HEK293 (cell line): ENCODE data around the gene HTR1B.

Experiments
- CTCF ChIP-seq: fragments of 450-650 bp; formaldehyde crosslinking; IDR thresholded peaks from 2 replicates; pipeline ENCODE4 v1.5.1; 2016; ENCODE audit warnings: missing biosample characterization, missing genetic modification characterization
- MEIS1 ChIP-seq: sonication (generic); formaldehyde crosslinking; IDR thresholded peaks from 2 replicates; pipeline ENCODE4 v1.8.1; 2022; ENCODE audit warnings: missing genetic modification reagents, mild to moderate bottlenecking, borderline replicate concordance
- SCRT2 ChIP-seq: fragments of 450-650 bp; formaldehyde crosslinking; IDR thresholded peaks from 2 replicates; pipeline ENCODE4 v1.5.1; 2016; ENCODE audit warnings: missing biosample characterization, missing genetic modification characterization
- TCF7L2 ChIP-seq: IDR thresholded peaks from 2 replicates; pipeline ENCODE4 v1.6.1; 2011; ENCODE audit warnings: low read depth, mild to moderate bottlenecking, inconsistent platforms, low read length, moderate library complexity, borderline replicate concordance
- YY2 ChIP-seq: fragments of 450-650 bp; formaldehyde crosslinking; IDR thresholded peaks from 2 replicates; pipeline ENCODE4 v1.5.1; 2016; ENCODE audit warnings: missing biosample characterization, missing genetic modification characterization
- ZBTB10 ChIP-seq: fragments of 450-650 bp; formaldehyde crosslinking; IDR thresholded peaks from 2 replicates; pipeline ENCODE4 v1.5.1; 2016; ENCODE audit warnings: missing biosample characterization, missing genetic modification characterization
- ZBTB48 ChIP-seq: fragments of 450-650 bp; formaldehyde crosslinking; IDR thresholded peaks from 2 replicates; pipeline ENCODE4 v1.5.1; 2016; ENCODE audit warnings: missing biosample characterization, missing genetic modification characterization
- ZFP41 ChIP-seq: fragments of 450-650 bp; formaldehyde crosslinking; IDR thresholded peaks from 2 replicates; pipeline ENCODE4 v1.5.1; 2016; ENCODE audit warnings: missing biosample characterization, missing genetic modification characterization, borderline replicate concordance
- ZNF132 ChIP-seq: fragments of 450-650 bp; formaldehyde crosslinking; IDR thresholded peaks from 2 replicates; pipeline ENCODE4 v1.5.1; 2017; ENCODE audit warnings: missing biosample characterization, missing genetic modification characterization, borderline replicate concordance
- ZNF133 ChIP-seq: fragments of 450-650 bp; formaldehyde crosslinking; IDR thresholded peaks from 2 replicates; pipeline ENCODE4 v1.5.1; 2016; ENCODE audit warnings: missing biosample characterization, missing genetic modification characterization
- ZNF23 ChIP-seq: fragments of 450-650 bp; formaldehyde crosslinking; IDR thresholded peaks from 2 replicates; pipeline ENCODE4 v1.5.1; 2016; ENCODE audit warnings: missing biosample characterization, missing genetic modification characterization, borderline replicate concordance
- ZNF404 ChIP-seq: fragments of 450-650 bp; formaldehyde crosslinking; IDR thresholded peaks from 2 replicates; pipeline ENCODE4 v1.5.1; 2017; ENCODE audit warnings: missing biosample characterization, missing genetic modification characterization
- ZNF423 ChIP-seq: fragments of 450-650 bp; formaldehyde crosslinking; IDR thresholded peaks from 2 replicates; pipeline ENCODE4 v1.5.1; 2016; ENCODE audit warnings: missing biosample characterization, missing genetic modification characterization
- ZNF426 ChIP-seq: fragments of 450-650 bp; formaldehyde crosslinking; IDR thresholded peaks from 2 replicates; pipeline ENCODE4 v1.5.1; 2017; ENCODE audit warnings: missing biosample characterization, missing genetic modification characterization, mild to moderate bottlenecking, inconsistent platforms, moderate library complexity
- ZNF48 ChIP-seq: fragments of 450-650 bp; formaldehyde crosslinking; IDR thresholded peaks from 2 replicates; pipeline ENCODE4 v1.5.1; 2016; ENCODE audit warnings: missing biosample characterization, missing genetic modification characterization
- ZNF501 ChIP-seq: fragments of 450-650 bp; formaldehyde crosslinking; IDR thresholded peaks from 2 replicates; pipeline ENCODE4 v1.5.1; 2016; ENCODE audit warnings: missing biosample characterization, missing genetic modification characterization
- ZNF548 ChIP-seq: fragments of 450-650 bp; formaldehyde crosslinking; IDR thresholded peaks from 2 replicates; pipeline ENCODE4 v1.5.1; 2016; ENCODE audit warnings: missing biosample characterization, missing genetic modification characterization
- ZNF560 ChIP-seq: fragments of 450-650 bp; formaldehyde crosslinking; IDR thresholded peaks from 2 replicates; pipeline ENCODE4 v1.5.1; 2017; ENCODE audit warnings: missing biosample characterization, missing genetic modification characterization, borderline replicate concordance
- ZNF596 ChIP-seq: fragments of 450-650 bp; IDR thresholded peaks from 2 replicates; pipeline ENCODE4 v1.5.0; 2018; ENCODE audit warnings: missing biosample characterization, mild to moderate bottlenecking, missing genetic modification characterization, moderate library complexity
- ZNF626 ChIP-seq: fragments of 450-650 bp; sonication (Bioruptor Pico); formaldehyde crosslinking; IDR thresholded peaks from 2 replicates; pipeline ENCODE4 v1.5.1; 2018; ENCODE audit warnings: missing biosample characterization, missing genetic modification characterization, inconsistent platforms
- ZNF639 ChIP-seq: fragments of 450-650 bp; formaldehyde crosslinking; IDR thresholded peaks from 2 replicates; pipeline ENCODE4 v1.5.1; 2016; ENCODE audit warnings: missing biosample characterization, missing genetic modification characterization
- ZNF645 ChIP-seq: fragments of 450-650 bp; formaldehyde crosslinking; IDR thresholded peaks from 2 replicates; pipeline ENCODE4; 2016; ENCODE audit warnings: missing biosample characterization, missing genetic modification characterization
- ZNF670 ChIP-seq: fragments of 450-650 bp; formaldehyde crosslinking; IDR thresholded peaks from 2 replicates; pipeline ENCODE4 v1.5.1; 2016; ENCODE audit warnings: missing biosample characterization, missing genetic modification characterization, low read depth
- ZNF707 ChIP-seq: fragments of 450-650 bp; formaldehyde crosslinking; IDR thresholded peaks from 2 replicates; pipeline ENCODE4 v1.5.1; 2016; ENCODE audit warnings: missing biosample characterization, missing genetic modification characterization
- ZNF768 ChIP-seq: fragments of 450-650 bp; formaldehyde crosslinking; IDR thresholded peaks from 2 replicates; pipeline ENCODE4 v1.5.1; 2018; ENCODE audit warnings: missing biosample characterization, mild to moderate bottlenecking, missing genetic modification characterization
- TF ChIP-seq, protein P1 (sequence below): fragments of 450-650 bp; formaldehyde crosslinking; IDR thresholded peaks from 2 replicates; pipeline ENCODE4 v1.5.1; 2016; ENCODE audit warnings: missing biosample characterization, missing genetic modification characterization
- TF ChIP-seq, protein P2 (sequence below): fragments of 450-650 bp; formaldehyde crosslinking; IDR thresholded peaks from 2 replicates; pipeline ENCODE4 v1.5.1; 2017; ENCODE audit warnings: missing biosample characterization, missing genetic modification characterization
- TF ChIP-seq, protein P3 (sequence below): fragments of 450-650 bp; IDR thresholded peaks from 2 replicates; pipeline ENCODE4 v1.5.1; 2018; ENCODE audit warnings: missing biosample characterization, missing genetic modification characterization

HTR1B gene

GRCh38 chr6:77462359-77463307, 658 bp downstream of the HTR1B start (continued):
- no peak for TF ChIP-seq ZNF596 (tag by site-specific recombination)
- TF ChIP-seq ZNF404 (tag by site-specific recombination), result no peak
- no peak for TF ChIP-seq ZNF707 (tag by site-specific recombination)
- no peak for TF ChIP-seq ZNF133
- TF ChIP-seq ZNF23 (tag by site-specific recombination), result no peak
- TF ChIP-seq SCRT2 (tag by site-specific recombination), result peak; percentile 98
- TF ChIP-seq, protein P1, sequence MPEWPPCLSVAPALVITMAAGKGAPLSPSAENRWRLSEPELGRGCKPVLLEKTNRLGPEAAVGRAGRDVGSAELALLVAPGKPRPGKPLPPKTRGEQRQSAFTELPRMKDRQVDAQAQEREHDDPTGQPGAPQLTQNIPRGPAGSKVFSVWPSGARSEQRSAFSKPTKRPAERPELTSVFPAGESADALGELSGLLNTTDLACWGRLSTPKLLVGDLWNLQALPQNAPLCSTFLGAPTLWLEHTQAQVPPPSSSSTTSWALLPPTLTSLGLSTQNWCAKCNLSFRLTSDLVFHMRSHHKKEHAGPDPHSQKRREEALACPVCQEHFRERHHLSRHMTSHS (tag by site-specific recombination), result no peak
- no peak for TF ChIP-seq ZNF626 (tag by site-specific recombination)
- no peak for TF ChIP-seq ZNF48 (tag by site-specific recombination)
- TF ChIP-seq CTCF (tag by site-specific recombination), result peak; percentile 49
- TF ChIP-seq ZNF639 (tag by site-specific recombination), result no peak
- no peak for TF ChIP-seq MEIS1 (CRISPR knock-in tag)
- TF ChIP-seq ZNF768 (tag by site-specific recombination), result no peak
- no peak for TF ChIP-seq YY2 (tag by site-specific recombination)
- TF ChIP-seq TCF7L2, result no peak
- TF ChIP-seq ZBTB10 (tag by site-specific recombination), result no peak
- no peak for TF ChIP-seq ZFP41 (tag by site-specific recombination)
- no peak for TF ChIP-seq ZNF426 (tag by site-specific recombination)
- peak; percentile 92 for TF ChIP-seq ZBTB48 (tag by site-specific recombination)
- no peak for TF ChIP-seq ZNF501 (tag by site-specific recombination)
- TF ChIP-seq, protein P2, sequence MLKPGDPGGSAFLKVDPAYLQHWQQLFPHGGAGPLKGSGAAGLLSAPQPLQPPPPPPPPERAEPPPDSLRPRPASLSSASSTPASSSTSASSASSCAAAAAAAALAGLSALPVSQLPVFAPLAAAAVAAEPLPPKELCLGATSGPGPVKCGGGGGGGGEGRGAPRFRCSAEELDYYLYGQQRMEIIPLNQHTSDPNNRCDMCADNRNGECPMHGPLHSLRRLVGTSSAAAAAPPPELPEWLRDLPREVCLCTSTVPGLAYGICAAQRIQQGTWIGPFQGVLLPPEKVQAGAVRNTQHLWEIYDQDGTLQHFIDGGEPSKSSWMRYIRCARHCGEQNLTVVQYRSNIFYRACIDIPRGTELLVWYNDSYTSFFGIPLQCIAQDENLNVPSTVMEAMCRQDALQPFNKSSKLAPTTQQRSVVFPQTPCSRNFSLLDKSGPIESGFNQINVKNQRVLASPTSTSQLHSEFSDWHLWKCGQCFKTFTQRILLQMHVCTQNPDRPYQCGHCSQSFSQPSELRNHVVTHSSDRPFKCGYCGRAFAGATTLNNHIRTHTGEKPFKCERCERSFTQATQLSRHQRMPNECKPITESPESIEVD (tag by site-specific recombination), result no peak
- TF ChIP-seq, protein P3, sequence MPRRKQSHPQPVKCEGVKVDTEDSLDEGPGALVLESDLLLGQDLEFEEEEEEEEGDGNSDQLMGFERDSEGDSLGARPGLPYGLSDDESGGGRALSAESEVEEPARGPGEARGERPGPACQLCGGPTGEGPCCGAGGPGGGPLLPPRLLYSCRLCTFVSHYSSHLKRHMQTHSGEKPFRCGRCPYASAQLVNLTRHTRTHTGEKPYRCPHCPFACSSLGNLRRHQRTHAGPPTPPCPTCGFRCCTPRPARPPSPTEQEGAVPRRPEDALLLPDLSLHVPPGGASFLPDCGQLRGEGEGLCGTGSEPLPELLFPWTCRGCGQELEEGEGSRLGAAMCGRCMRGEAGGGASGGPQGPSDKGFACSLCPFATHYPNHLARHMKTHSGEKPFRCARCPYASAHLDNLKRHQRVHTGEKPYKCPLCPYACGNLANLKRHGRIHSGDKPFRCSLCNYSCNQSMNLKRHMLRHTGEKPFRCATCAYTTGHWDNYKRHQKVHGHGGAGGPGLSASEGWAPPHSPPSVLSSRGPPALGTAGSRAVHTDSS, result peak; percentile 50; the same call in 1 of the 2 replicates
- TF ChIP-seq ZNF423, result no peak
- TF ChIP-seq ZNF132 (tag by site-specific recombination), result no peak
- TF ChIP-seq ZNF670 (tag by site-specific recombination), result no peak
- TF ChIP-seq ZNF560 (tag by site-specific recombination), result no peak
- TF ChIP-seq ZNF645 (tag by site-specific recombination), result no peak
- TF ChIP-seq ZNF548 (tag by site-specific recombination), result no peak
